Measurements from ENCODE around the gene TMEM37.
A peak's percentile ranks its signal among the peaks of the same experiment; 100 is the strongest.

The TMEM37 gene

DNA sequence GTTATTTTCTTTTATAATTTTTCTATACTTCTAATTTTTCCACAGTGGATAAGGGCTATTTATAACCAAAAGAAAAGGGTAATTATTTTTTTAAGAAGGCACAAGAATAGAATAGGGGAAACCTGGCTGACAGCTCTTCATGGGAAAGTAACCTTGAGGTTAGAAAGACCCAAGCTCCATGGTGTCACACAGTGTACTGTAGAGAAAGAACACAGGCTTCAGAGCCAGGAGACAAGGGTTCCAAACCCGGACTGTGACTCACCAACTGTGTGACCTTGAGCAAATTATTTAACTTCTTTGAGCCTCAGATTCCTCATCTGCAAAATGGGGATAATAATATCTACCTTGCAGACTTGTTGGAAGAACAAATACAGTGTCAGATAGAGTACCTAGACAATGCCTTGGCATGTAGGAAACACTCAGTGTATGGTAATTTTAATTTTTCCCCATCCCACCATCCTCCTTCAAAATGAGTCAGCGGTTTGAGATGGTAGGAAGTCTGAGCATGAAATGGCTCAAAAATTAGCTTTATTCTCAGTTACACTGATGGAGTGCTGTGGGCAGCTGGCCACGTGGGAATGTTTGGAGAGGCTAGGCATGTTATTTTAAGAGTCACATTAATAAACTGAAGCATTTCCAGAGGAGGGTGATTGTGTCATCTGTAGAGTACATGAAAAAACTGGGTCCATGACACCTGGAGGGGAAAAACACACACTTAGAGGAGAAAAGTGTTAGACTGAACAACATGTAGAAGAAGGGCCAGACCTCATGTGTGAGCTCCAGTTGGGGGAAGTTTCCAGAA, 36.7 kb downstream of the TMEM37 start:
- H3K36me3 Mint-ChIP-seq (ENCODE audit: low read depth) = no peaks in the 10 kb centered on the region
- H3K27me3 Mint-ChIP-seq (ENCODE audit: low read depth) = peaks cover 1% of the 10 kb centered on the region
- TF ChIP-seq, protein P1, sequence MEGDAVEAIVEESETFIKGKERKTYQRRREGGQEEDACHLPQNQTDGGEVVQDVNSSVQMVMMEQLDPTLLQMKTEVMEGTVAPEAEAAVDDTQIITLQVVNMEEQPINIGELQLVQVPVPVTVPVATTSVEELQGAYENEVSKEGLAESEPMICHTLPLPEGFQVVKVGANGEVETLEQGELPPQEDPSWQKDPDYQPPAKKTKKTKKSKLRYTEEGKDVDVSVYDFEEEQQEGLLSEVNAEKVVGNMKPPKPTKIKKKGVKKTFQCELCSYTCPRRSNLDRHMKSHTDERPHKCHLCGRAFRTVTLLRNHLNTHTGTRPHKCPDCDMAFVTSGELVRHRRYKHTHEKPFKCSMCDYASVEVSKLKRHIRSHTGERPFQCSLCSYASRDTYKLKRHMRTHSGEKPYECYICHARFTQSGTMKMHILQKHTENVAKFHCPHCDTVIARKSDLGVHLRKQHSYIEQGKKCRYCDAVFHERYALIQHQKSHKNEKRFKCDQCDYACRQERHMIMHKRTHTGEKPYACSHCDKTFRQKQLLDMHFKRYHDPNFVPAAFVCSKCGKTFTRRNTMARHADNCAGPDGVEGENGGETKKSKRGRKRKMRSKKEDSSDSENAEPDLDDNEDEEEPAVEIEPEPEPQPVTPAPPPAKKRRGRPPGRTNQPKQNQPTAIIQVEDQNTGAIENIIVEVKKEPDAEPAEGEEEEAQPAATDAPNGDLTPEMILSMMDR (IDR thresholded peaks at IDR 0.05; ENCODE audit: unreplicated experiment in 3 of 3) = no peak
- no peaks in the 10 kb centered on the region for H3K9me3 Mint-ChIP-seq
- no peak overlapping the region for H3K4me3 Mint-ChIP-seq
- peaks cover 5% of the 10 kb centered on the region for H3K4me1 Mint-ChIP-seq
- H3K27ac Mint-ChIP-seq = peak overlapping the region in 1 of 3 experiments; percentile 56

DNA sequence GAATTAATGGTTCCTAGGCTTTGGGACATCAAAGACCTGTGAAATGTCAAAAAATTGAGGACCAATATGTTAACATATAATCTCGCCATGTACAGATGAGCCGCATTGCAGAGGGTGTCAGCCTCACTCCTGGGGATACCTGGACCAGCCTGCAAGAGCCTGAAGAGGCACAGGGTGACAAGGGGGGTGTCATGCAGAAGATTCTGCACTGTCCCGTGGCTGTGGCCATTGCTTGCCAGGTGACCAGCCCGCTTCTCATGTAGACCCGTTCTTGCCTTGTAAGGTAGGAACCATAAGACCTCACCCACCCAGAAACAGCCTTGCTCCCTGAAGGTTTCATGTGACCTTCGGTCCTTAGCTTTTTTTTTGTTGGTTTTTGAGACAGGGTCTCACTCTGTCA, 37.5 kb downstream of the TMEM37 start:
- Mint-ChIP-seq H3K4me3 (no peak overlapping the region), H3K9me3 (no peaks in the 10 kb centered on the region), H3K4me1 (peaks cover 5% of the 10 kb centered on the region), H3K36me3 (ENCODE audit: low read depth) (no peaks in the 10 kb centered on the region), H3K27ac (no peak overlapping the region), H3K27me3 (ENCODE audit: low read depth) (peaks cover 9% of the 10 kb centered on the region)
- TF ChIP-seq, protein P1 (IDR thresholded peaks at IDR 0.05; ENCODE audit: unreplicated experiment in 3 of 3) = no peak

DNA sequence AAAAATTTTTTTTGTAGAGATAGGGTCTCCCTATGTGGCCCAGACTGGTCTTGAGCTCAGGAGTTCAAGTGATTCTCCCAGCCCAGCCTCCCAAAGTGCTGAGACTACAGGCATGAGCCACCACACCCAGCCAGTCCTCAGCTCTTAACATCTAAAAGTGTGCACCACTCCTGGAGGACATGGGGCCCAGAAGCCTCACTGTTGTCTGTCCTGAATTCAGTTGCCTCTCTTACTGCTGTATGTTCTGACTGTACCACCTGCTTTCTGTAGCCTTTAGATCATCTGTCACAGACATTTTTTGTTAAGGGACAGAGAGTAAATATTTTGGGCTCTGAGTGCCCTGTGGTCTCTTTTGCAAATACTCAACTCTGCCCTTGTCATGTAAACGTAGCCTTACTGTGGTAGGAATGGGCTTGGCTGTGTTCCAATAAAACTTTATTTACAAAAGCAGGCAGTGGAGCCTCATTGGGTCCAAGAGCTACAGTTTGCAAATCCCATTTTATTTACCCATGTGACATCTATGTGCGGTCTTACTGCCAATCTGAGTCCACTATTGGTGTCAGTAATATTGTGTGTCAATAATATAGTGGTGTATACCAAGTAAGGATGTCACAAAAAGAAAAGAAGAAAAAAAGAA, 38.1 kb downstream of the TMEM37 start:
- Mint-ChIP-seq H3K36me3 (ENCODE audit: low read depth) (no peaks in the 10 kb centered on the region), H3K27me3 (ENCODE audit: low read depth) (peaks cover 10% of the 10 kb centered on the region), H3K4me3 (no peak overlapping the region), H3K27ac (no peak overlapping the region), H3K4me1 (peaks cover 6% of the 10 kb centered on the region), H3K9me3 (no peaks in the 10 kb centered on the region)
- TF ChIP-seq, protein P1 (IDR thresholded peaks at IDR 0.05; ENCODE audit: unreplicated experiment in 3 of 3) = no peak

DNA sequence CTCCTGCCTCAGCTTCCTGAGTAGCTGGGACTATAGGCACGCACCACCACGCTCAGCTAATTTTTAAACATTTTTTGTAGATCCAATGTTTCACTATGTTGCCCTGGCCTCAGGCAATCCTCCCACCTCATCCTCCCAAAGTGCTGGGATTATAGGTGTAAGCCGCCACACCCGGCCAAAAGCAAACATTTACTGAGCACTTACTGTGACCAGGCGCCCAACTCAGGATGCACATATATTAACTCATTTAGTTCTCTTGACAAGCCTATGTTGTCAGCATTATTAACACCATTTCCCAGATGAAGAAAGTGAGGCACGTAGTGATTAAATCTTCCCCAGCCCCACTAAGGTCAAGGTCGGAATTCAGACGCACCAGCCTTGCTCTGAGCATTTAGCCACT, 41.1 kb downstream of the TMEM37 start:
- H3K4me3 Mint-ChIP-seq = no peak overlapping the region

DNA sequence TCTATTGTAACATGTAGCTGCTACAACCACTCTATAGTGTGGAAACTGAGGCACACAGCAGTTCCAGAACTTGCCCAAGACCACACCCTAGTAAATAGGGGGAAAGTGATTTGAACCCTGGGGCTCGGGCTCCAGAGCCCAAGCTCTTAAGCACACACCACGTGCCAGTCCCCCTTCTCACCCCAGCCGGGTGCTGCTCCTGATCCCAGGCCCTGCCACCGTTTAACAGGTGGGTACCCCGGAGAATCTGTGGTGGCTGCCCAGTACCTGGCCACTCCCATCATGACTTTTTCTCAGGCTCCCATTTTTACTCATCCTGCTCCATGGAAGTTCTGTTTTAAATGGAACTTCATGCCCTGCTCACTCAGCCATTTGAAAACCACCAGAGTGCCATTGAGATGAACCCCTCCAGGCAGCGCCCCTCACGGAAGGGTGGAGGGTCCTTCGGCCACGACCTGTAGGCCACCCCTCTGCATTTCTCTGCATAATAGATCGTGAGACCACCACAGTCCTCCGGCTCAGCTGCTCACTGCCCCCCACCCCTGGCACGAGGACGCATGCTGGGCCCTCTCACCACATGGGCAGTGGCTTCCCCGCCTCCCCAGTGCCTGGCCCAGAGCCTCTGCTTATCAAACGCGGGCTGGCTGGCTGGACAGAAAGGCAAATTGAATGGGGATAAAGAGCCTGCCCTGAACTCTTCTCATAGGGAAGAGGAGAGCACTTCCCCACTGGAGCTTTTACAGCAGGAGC, 42.1 kb downstream of the TMEM37 start:
- Mint-ChIP-seq H3K27me3 (ENCODE audit: low read depth) (peaks cover 17% of the 10 kb centered on the region), H3K27ac (no peak overlapping the region), H3K36me3 (ENCODE audit: low read depth) (no peaks in the 10 kb centered on the region)

More for the DNA sequence above, 41.1 kb downstream of the TMEM37 start:
- H3K27me3 Mint-ChIP-seq (ENCODE audit: low read depth) = peaks cover 17% of the 10 kb centered on the region
- H3K4me1 Mint-ChIP-seq = peaks cover 16% of the 10 kb centered on the region
- TF ChIP-seq, protein P1 (IDR thresholded peaks at IDR 0.05; ENCODE audit: unreplicated experiment in 3 of 3) = no peak
- H3K36me3 Mint-ChIP-seq (ENCODE audit: low read depth) = no peaks in the 10 kb centered on the region
- no peaks in the 10 kb centered on the region for H3K9me3 Mint-ChIP-seq
- H3K27ac Mint-ChIP-seq = no peak overlapping the region

More for the DNA sequence above, 42.1 kb downstream of the TMEM37 start:
- Mint-ChIP-seq H3K4me3 (no peak overlapping the region), H3K4me1 (peaks cover 18% of the 10 kb centered on the region), H3K9me3 (no peaks in the 10 kb centered on the region)
- TF ChIP-seq, protein P1 (IDR thresholded peaks at IDR 0.05; ENCODE audit: unreplicated experiment in 3 of 3) = no peak
